ENCODE data around the gene GNG14.
"Not testable (repeated sequence)": the region's sequence is repeated elsewhere in the genome, so short reads cannot be mapped to it uniquely, and the experiment has no call there.

The GNG14 gene

GRCh38 chr19:12668346-12668745 lies 19.5 kb upstream of the GNG14 start:
- no peak for DNase-seq

GRCh38 chr19:12668932-12669269 lies 18.9 kb upstream of the GNG14 start:
- no peak for DNase-seq

- DNase-seq: peak; percentile 82
Observed at GRCh38 chr19:12669270-12670158, 18.3 kb upstream of the GNG14 start.

GRCh38 chr19:12670159-12670928 lies 17.5 kb upstream of the GNG14 start:
- no peak for DNase-seq

GRCh38 chr19:12672744-12673143 lies 15.1 kb upstream of the GNG14 start:
- no peak for DNase-seq

GRCh38 chr19:12675399-12675798 lies 12.4 kb upstream of the GNG14 start:
- no peak for DNase-seq

GRCh38 chr19:12675940-12676339 lies 11.9 kb upstream of the GNG14 start:
- no peak for DNase-seq

- peak; percentile 70 for DNase-seq
Observed at GRCh38 chr19:12676384-12676792, 11.4 kb upstream of the GNG14 start.

- no peak for DNase-seq
Observed at GRCh38 chr19:12676928-12677327, 10.9 kb upstream of the GNG14 start.

- DNase-seq: not testable (repeated sequence)
Observed at GRCh38 chr19:12678039-12678438, 9.8 kb upstream of the GNG14 start.

- DNase-seq: no peak
Observed at GRCh38 chr19:12680034-12680433, 7.8 kb upstream of the GNG14 start.

GRCh38 chr19:12681074-12681987 lies 6.5 kb upstream of the GNG14 start, which contains the start of gene DHPS:
Gene DHPS (minus strand): TSS chr19:12681880. CDS start chr19:12681766, 114 bp downstream.
- peak; percentile 95 for DNase-seq

- DNase-seq: no peak
Observed at GRCh38 chr19:12685831-12686230, 2.0 kb upstream of the GNG14 start.

- no peak for DNase-seq
Observed at GRCh38 chr19:12689012-12689411, 1.2 kb downstream of the GNG14 start.

- DNase-seq: no peak
Observed at GRCh38 chr19:12689581-12690216, 1.9 kb downstream of the GNG14 start.

- DNase-seq: no peak
Observed at GRCh38 chr19:12692960-12693359, 5.2 kb downstream of the GNG14 start.

- no peak for DNase-seq
Observed at GRCh38 chr19:12694641-12695040, 6.8 kb downstream of the GNG14 start.

- no peak for DNase-seq
Observed at GRCh38 chr19:12695096-12695495, 7.3 kb downstream of the GNG14 start.

- no peak for DNase-seq
Observed at GRCh38 chr19:12695514-12695913, 7.7 kb downstream of the GNG14 start.

GRCh38 chr19:12695997-12696365 lies 8.2 kb downstream of the GNG14 start:
- no peak for DNase-seq

GRCh38 chr19:12696366-12697335 lies 8.9 kb downstream of the GNG14 start, which contains the start of gene FBXW9:
Gene FBXW9 (minus strand): TSS chr19:12696631. CDS start chr19:12696581, 50 bp downstream.
- peak; percentile 65 for DNase-seq

Measured in NCI-H510A (cell line).